Endodermal cell (in vitro differentiated cells): ENCODE measurements around the gene BPI. TPM values are rescaled to one million over a fixed set of nuclear protein-coding genes. Genes with fewer than 3 reads are reported as not detected.

Experiments used
- DNase-seq: peaks from one replicate; pipeline ENCODE4 v3.0.0-alpha.2; 2017
- H3K27ac ChIP-seq: 2 replicates; pipeline ENCODE4 v1.5.1; 2013; ENCODE audit warnings: mild to moderate bottlenecking, low read depth, low read length, moderate library complexity
- H3K27me3 ChIP-seq: 2 replicates; pipeline ENCODE4 v1.6.1; 2013; ENCODE audit warnings: mild to moderate bottlenecking, low read length, moderate library complexity; ENCODE audit not compliant: insufficient read depth, control insufficient read depth, poor library complexity, severe bottlenecking
- H3K36me3 ChIP-seq: 2 replicates; pipeline ENCODE4 v1.7.0; 2013; ENCODE audit warnings: mild to moderate bottlenecking, low read length, moderate library complexity; ENCODE audit not compliant: control insufficient read depth, insufficient read depth
- H3K4me1 ChIP-seq: one replicate; pipeline ENCODE4 v1.7.0; 2013; ENCODE audit warnings: low read length; ENCODE audit not compliant: control insufficient read depth, insufficient read depth
- H3K4me3 ChIP-seq: 2 replicates; pipeline ENCODE4 v1.5.1; 2013; ENCODE audit warnings: mild to moderate bottlenecking, low read length, moderate library complexity
- H3K9ac ChIP-seq: 2 replicates; pipeline ENCODE4 v1.6.1; 2013; ENCODE audit warnings: mild to moderate bottlenecking, low read length, moderate library complexity; ENCODE audit not compliant: poor library complexity, severe bottlenecking; ENCODE audit errors: extremely low read depth
- H3K9me3 ChIP-seq: 2 replicates; pipeline ENCODE4 v1.6.1; 2013; ENCODE audit warnings: mild to moderate bottlenecking, low read length, moderate library complexity; ENCODE audit not compliant: control insufficient read depth
- H3K27ac Mint-ChIP-seq: 2 replicates; pipeline ENCODE4 v1.8.0; 2020; ENCODE audit warnings: mixed read lengths
- H3K27me3 Mint-ChIP-seq: 2 replicates; pipeline ENCODE4 v1.8.0; 2021; ENCODE audit warnings: mild to moderate bottlenecking, mixed read lengths; ENCODE audit not compliant: insufficient read depth
- H3K36me3 Mint-ChIP-seq: 2 replicates; pipeline ENCODE4 v1.8.0; 2020; ENCODE audit warnings: low read depth, mixed read lengths
- H3K4me1 Mint-ChIP-seq: 2 replicates; pipeline ENCODE4 v1.8.0; 2020; ENCODE audit warnings: mixed read lengths
- H3K4me3 Mint-ChIP-seq: 2 replicates; pipeline ENCODE4 v1.8.0; 2020; ENCODE audit warnings: mild to moderate bottlenecking, moderate library complexity, mixed read lengths
- H3K9me3 Mint-ChIP-seq: 2 replicates; pipeline ENCODE4 v1.8.0; 2020; ENCODE audit warnings: mild to moderate bottlenecking, mixed read lengths
- WGBS, 2 experiments: methylation state at CpG; one replicate each; pipeline versions ENCODE4 v1.1.5 to v1.1.7; 2013; ENCODE audit warnings: missing lambda C conversion rate in 2 of 2, mixed read lengths in 1 of 2; ENCODE audit not compliant: insufficient coverage in 1 of 2, insufficient read length in 1 of 2; 5-methylcytosine and 5-hydroxymethylcytosine counted together
- total RNA-seq, 2 donors: library from RNA; stranded (reverse); fragmentation: NEBNext Ultra II Directional in 1 of 2; extraction: Animal tissue kit (Norgen Biotek cat#: 25700) in 1 of 2; gene quantifications; 2 replicates in 1 of 2; 3 replicates in 1 of 2; pipeline ENCODE4 v1.2.1, GENCODE V29; 2021
- TF ChIP-seq, protein P1 (sequence below): fragments of 200-600 bp; sonication (generic); conservative IDR thresholded peaks from 2 replicates; pipeline ENCODE4 v1.5.0; 2021; ENCODE audit warnings: antibody characterized with exemption, mild to moderate bottlenecking

Gene BPI
- total RNA-seq, 2 donors from 2014 or later = not detected

- Mint-ChIP-seq H3K27ac (peak overlapping the region; percentile 76), H3K9me3 (peaks cover 8% of the 10 kb centered on the region), H3K4me3 (no peak overlapping the region), H3K36me3 (no peaks in the 10 kb centered on the region), H3K27me3 (no peaks in the 10 kb centered on the region), H3K4me1 (peaks cover 24% of the 10 kb centered on the region)
- H3K27ac ChIP-seq = peak overlapping the region; percentile 45
- H3K27me3 ChIP-seq = no peaks in the 10 kb centered on the region
- H3K4me1 ChIP-seq = peaks cover 7% of the 10 kb centered on the region
- no peak overlapping the region for H3K9ac ChIP-seq
- peaks cover 5% of the 10 kb centered on the region for H3K9me3 ChIP-seq
- DNase-seq = no peak
- no peaks in the 10 kb centered on the region for H3K36me3 ChIP-seq
- 86 to 87% methylated on average over 5 of the region's 5 CpGs for WGBS, 2 experiments
- TF ChIP-seq, protein P1, sequence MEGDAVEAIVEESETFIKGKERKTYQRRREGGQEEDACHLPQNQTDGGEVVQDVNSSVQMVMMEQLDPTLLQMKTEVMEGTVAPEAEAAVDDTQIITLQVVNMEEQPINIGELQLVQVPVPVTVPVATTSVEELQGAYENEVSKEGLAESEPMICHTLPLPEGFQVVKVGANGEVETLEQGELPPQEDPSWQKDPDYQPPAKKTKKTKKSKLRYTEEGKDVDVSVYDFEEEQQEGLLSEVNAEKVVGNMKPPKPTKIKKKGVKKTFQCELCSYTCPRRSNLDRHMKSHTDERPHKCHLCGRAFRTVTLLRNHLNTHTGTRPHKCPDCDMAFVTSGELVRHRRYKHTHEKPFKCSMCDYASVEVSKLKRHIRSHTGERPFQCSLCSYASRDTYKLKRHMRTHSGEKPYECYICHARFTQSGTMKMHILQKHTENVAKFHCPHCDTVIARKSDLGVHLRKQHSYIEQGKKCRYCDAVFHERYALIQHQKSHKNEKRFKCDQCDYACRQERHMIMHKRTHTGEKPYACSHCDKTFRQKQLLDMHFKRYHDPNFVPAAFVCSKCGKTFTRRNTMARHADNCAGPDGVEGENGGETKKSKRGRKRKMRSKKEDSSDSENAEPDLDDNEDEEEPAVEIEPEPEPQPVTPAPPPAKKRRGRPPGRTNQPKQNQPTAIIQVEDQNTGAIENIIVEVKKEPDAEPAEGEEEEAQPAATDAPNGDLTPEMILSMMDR = no peak
- H3K4me3 ChIP-seq = no peak overlapping the region
Measured at GRCh38 chr20:38342713-38343310, 38.9 kb downstream of the BPI start.

GRCh38 chr20:38343311-38344106 lies 39.6 kb downstream of the BPI start:
- H3K9me3 ChIP-seq = no peaks in the 10 kb centered on the region
- TF ChIP-seq, protein P1 = no peak
- no peak overlapping the region for H3K9ac ChIP-seq
- no peak overlapping the region for H3K4me3 ChIP-seq
- Mint-ChIP-seq H3K36me3 (no peaks in the 10 kb centered on the region), H3K4me3 (no peak overlapping the region), H3K27me3 (no peaks in the 10 kb centered on the region), H3K4me1 (peaks cover 24% of the 10 kb centered on the region), H3K27ac (no peak overlapping the region), H3K9me3 (peaks cover 3% of the 10 kb centered on the region)
- peaks cover 7% of the 10 kb centered on the region for H3K4me1 ChIP-seq
- DNase-seq = no peak
- WGBS, 2 experiments = 91 to 96% methylated on average over 14 to 16 of the region's 16 CpGs
- H3K36me3 ChIP-seq = no peaks in the 10 kb centered on the region
- peak overlapping the region; percentile 45 for H3K27ac ChIP-seq
- H3K27me3 ChIP-seq = no peaks in the 10 kb centered on the region

DNA sequence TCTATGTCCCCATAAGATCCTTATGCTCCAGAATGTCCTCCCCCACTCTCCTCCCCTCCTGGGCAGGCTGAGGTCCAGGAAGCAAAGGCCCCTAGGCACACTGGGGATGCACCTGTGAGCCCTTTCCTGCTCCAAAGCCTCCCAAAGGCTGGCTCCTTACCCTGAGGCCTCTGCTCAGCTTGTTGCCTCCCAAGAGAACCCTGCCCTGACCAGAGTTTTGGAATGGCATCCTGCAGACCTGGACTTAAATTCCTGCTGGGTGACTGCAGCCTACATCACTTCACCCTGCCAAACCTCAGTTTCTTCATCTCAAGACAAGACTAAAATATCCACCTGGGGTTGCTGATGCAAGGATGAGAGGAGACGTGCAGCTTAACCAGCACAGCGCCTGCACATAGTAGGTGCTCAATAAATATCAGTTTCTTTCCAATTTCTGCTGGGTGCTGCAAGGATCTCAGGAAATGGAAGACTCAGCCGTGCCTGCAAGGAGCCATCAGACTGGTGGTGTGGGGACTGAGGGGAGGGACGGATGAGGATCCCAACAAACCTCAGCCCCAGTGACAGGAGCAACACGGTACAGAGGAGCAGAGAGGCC lies 40.2 kb downstream of the BPI start:
- Mint-ChIP-seq H3K27me3 (no peaks in the 10 kb centered on the region), H3K4me3 (no peak overlapping the region), H3K4me1 (peaks cover 21% of the 10 kb centered on the region), H3K27ac (no peak overlapping the region), H3K9me3 (no peaks in the 10 kb centered on the region), H3K36me3 (no peaks in the 10 kb centered on the region)
- Histone ChIP-seq H3K4me1 (peaks cover 7% of the 10 kb centered on the region), H3K27me3 (no peaks in the 10 kb centered on the region), H3K36me3 (no peaks in the 10 kb centered on the region), H3K9me3 (no peaks in the 10 kb centered on the region), H3K27ac (no peak overlapping the region), H3K9ac (no peak overlapping the region), H3K4me3 (no peak overlapping the region)
- DNase-seq = no peak
- TF ChIP-seq, protein P1 = no peak
- 93 to 95% methylated on average over 4 to 5 of the region's 5 CpGs for WGBS, 2 experiments
